Neural progenitor cell (in vitro differentiated cells): Measurements from ENCODE around the gene PDGFD. TPM values are rescaled to one million over a fixed set of nuclear protein-coding genes. Genes with fewer than 3 reads are reported as not detected.

ENCODE experiments used
- DNase-seq: peaks from one replicate; pipeline ENCODE4 v3.0.0-alpha.2; 2016; ENCODE audit warnings: low spot score
- H2AFZ ChIP-seq: fragments of 200-600 bp; sonication (generic); replicated peaks from 2 replicates; pipeline ENCODE4 v1.6.1; 2016; ENCODE audit warnings: antibody characterized with exemption
- H3F3A ChIP-seq: fragments of 200-600 bp; sonication (generic); 2 replicates; pipeline ENCODE4 v1.6.1; 2016; ENCODE audit warnings: antibody characterized with exemption, low read depth
- H3K27ac ChIP-seq: fragments of 200-600 bp; sonication (generic); 2 replicates; pipeline ENCODE4 v1.5.1; 2016; ENCODE audit warnings: mild to moderate bottlenecking
- H3K27me3 ChIP-seq: fragments of 200-600 bp; sonication (generic); 2 replicates; pipeline ENCODE4 v1.6.1; 2016; ENCODE audit warnings: mild to moderate bottlenecking, moderate library complexity
- H3K36me3 ChIP-seq: fragments of 200-600 bp; sonication (generic); 2 replicates; pipeline ENCODE4 v1.5.1; 2016
- H3K4me1 ChIP-seq: fragments of 200-600 bp; sonication (generic); 2 replicates; pipeline ENCODE4 v1.6.1; 2016; ENCODE audit warnings: mixed run types
- H3K4me2 ChIP-seq: fragments of 200-600 bp; sonication (generic); 2 replicates; pipeline ENCODE4 v1.6.1; 2016
- H3K4me3 ChIP-seq: fragments of 200-600 bp; sonication (generic); 2 replicates; pipeline ENCODE4 v1.5.1; 2016
- H3K79me2 ChIP-seq: fragments of 200-600 bp; sonication (generic); 2 replicates; pipeline ENCODE4 v1.6.1; 2016; ENCODE audit warnings: low read depth
- H3K9ac ChIP-seq: fragments of 200-600 bp; sonication (generic); 2 replicates; pipeline ENCODE4 v1.6.1; 2016
- H3K9me3 ChIP-seq: fragments of 200-600 bp; sonication (generic); 2 replicates; pipeline ENCODE4 v1.5.1; 2016; ENCODE audit warnings: low read depth
- H4K20me1 ChIP-seq: fragments of 200-600 bp; sonication (generic); 2 replicates; pipeline ENCODE4 v1.6.1; 2016; ENCODE audit warnings: low read depth
- H3K27ac Mint-ChIP-seq: 3 replicates; pipeline ENCODE4 v1.8.0; 2021; ENCODE audit warnings: mixed read lengths
- H3K27me3 Mint-ChIP-seq: 2 replicates; pipeline ENCODE4 v1.8.0; 2022; ENCODE audit warnings: low read depth, mild to moderate bottlenecking, inconsistent platforms, moderate library complexity, mixed read lengths; ENCODE audit not compliant: insufficient read depth
- H3K36me3 Mint-ChIP-seq: 3 replicates; pipeline ENCODE4 v1.8.0; 2021; ENCODE audit warnings: mixed read lengths
- H3K4me1 Mint-ChIP-seq: 3 replicates; pipeline ENCODE4 v1.8.0; 2021; ENCODE audit warnings: mixed read lengths
- H3K4me3 Mint-ChIP-seq: 3 replicates; pipeline ENCODE4 v1.8.0; 2021; ENCODE audit warnings: mild to moderate bottlenecking, moderate library complexity, mixed read lengths
- H3K9me3 Mint-ChIP-seq: 3 replicates; pipeline ENCODE4 v1.8.0; 2020; ENCODE audit warnings: mixed read lengths
- CTCF ChIP-seq: fragments of 200-600 bp; sonication (generic); IDR thresholded peaks from 2 replicates; pipeline ENCODE4 v1.5.1; 2017; ENCODE audit warnings: antibody characterized with exemption, mild to moderate bottlenecking
- EZH2 ChIP-seq: fragments of 200-600 bp; sonication (generic); IDR thresholded peaks from 2 replicates; pipeline ENCODE4 v1.6.1; 2017; ENCODE audit warnings: antibody characterized with exemption, mild to moderate bottlenecking, moderate library complexity
- EZH2phosphoT487 ChIP-seq: fragments of 200-600 bp; sonication (generic); IDR thresholded peaks from 2 replicates; pipeline ENCODE4 v1.6.1; 2017; ENCODE audit warnings: antibody characterized with exemption
- total RNA-seq: library from RNA; depleted of rRNA; stranded (reverse); fragments of >200 nt; gene quantifications from 2 replicates; pipeline ENCODE4 v1.2.3, GENCODE V29; 2015; ENCODE audit warnings: low replicate concordance

Gene PDGFD
- total RNA-seq, 1 donor from 2014 or later = 3.7 TPM

- H2AFZ ChIP-seq = no peak overlapping the region
- no peak overlapping the region for H3K4me2 ChIP-seq
- no peak overlapping the region for H3K4me3 ChIP-seq
- no peak overlapping the region for H3K4me3 Mint-ChIP-seq
- TF ChIP-seq EZH2 = no peak
- no peak for TF ChIP-seq CTCF
- no peak for TF ChIP-seq EZH2phosphoT487
- H3K4me1 ChIP-seq = peaks cover 4% of the 10 kb centered on the region
- H3K27me3 ChIP-seq = no peaks in the 10 kb centered on the region
- H3K36me3 ChIP-seq = no peaks in the 10 kb centered on the region
- no peak overlapping the region for H3K27ac ChIP-seq
- DNase-seq = no peak
- H3K27me3 Mint-ChIP-seq = peaks cover 2% of the 10 kb centered on the region
- no peaks in the 10 kb centered on the region for H3K9me3 ChIP-seq
- no peaks in the 10 kb centered on the region for H4K20me1 ChIP-seq
- H3K79me2 ChIP-seq = no peaks in the 10 kb centered on the region
- H3F3A ChIP-seq = no peaks in the 10 kb centered on the region
- H3K9ac ChIP-seq = no peak overlapping the region
- H3K9me3 Mint-ChIP-seq = peaks cover 2% of the 10 kb centered on the region
- no peak overlapping the region for H3K27ac Mint-ChIP-seq
- no peaks in the 10 kb centered on the region for H3K36me3 Mint-ChIP-seq
- peaks cover 11% of the 10 kb centered on the region for H3K4me1 Mint-ChIP-seq
Observed at GRCh38 chr11:103862094-103862801, 301.7 kb downstream of the PDGFD start.

Other genes with a start within 250 kb of the PDGFD start
- gene DDI1, start 127.5 kb downstream of the PDGFD start, total RNA-seq = not detected in 2 replicates